Thoracic aorta (tissue), 2 donors: ENCODE data around the gene SMCO1. TPM values are rescaled to one million over a fixed set of nuclear protein-coding genes. Genes with fewer than 3 reads are reported as not detected.

Experiments used
- ATAC-seq: fragments of 150-250 bp; one replicate; pipeline ENCODE4 v1.8.0; 2017; ENCODE audit warnings: low read depth; ENCODE audit not compliant: insufficient number of reproducible peaks, low FRiP score
- DNase-seq: peaks from one replicate; pipeline ENCODE4 v3.0.0-alpha.2; 2020; ENCODE audit warnings: low spot score
- H3K27ac ChIP-seq, 2 donors: fragments of 200-600 bp; sonication (generic); 1 replicate in 1 of 2; 2 replicates in 1 of 2; pipeline ENCODE4 v1.5.1; 2016; ENCODE audit warnings: mild to moderate bottlenecking in 2 of 2, moderate library complexity in 2 of 2
- H3K27me3 ChIP-seq: fragments of 200-600 bp; sonication (generic); replicated peaks from 2 replicates; pipeline ENCODE4 v1.6.0; 2016; ENCODE audit warnings: mild to moderate bottlenecking; ENCODE audit not compliant: insufficient read depth
- H3K36me3 ChIP-seq: fragments of 200-600 bp; sonication (generic); one replicate; pipeline ENCODE4 v1.5.1; 2016
- H3K4me1 ChIP-seq, 2 donors: fragments of 200-600 bp; sonication (generic); 1 replicate in 1 of 2; 2 replicates in 1 of 2; pipeline versions ENCODE4 v1.5.1 to v1.6.0; 2016; ENCODE audit warnings: low read depth in 2 of 2, mild to moderate bottlenecking in 1 of 2; ENCODE audit not compliant: control insufficient read depth in 1 of 2
- H3K4me3 ChIP-seq: fragments of 200-600 bp; sonication (generic); 2 replicates; pipeline ENCODE4 v1.5.1; 2016; ENCODE audit warnings: mild to moderate bottlenecking
- H3K9me3 ChIP-seq: fragments of 200-600 bp; sonication (generic); 2 replicates; pipeline ENCODE4 v1.5.1; 2016
- CTCF ChIP-seq: fragments of 200-600 bp; sonication (generic); IDR thresholded peaks from one replicate; pipeline ENCODE4 v1.5.1; 2019; ENCODE audit warnings: antibody characterized with exemption
- total RNA-seq, 2 donors: library from RNA; depleted of rRNA; stranded (reverse); fragments of >200 nt; gene quantifications; one replicate each; pipeline versions ENCODE4 v1.1.0 to v1.2.3, GENCODE V29; 2016

SMCO1 gene
- total RNA-seq, 2 donors from 2014 or later, result not detected

- Histone ChIP-seq H3K27ac (no peak overlapping the region), H3K27me3 (no peaks in the 10 kb centered on the region), H3K9me3 (no peaks in the 10 kb centered on the region), H3K4me1 (no peaks in the 10 kb centered on the region), H3K36me3 (no peaks in the 10 kb centered on the region), H3K4me3 (no peak overlapping the region)
- ATAC-seq (no peak), DNase-seq (no peak)
- TF ChIP-seq CTCF, result no peak
Measured at GRCh38 chr3:196547067-196547466, 31.9 kb upstream of the SMCO1 start.

- H3K9me3 ChIP-seq, result no peaks in the 10 kb centered on the region
- no peak for ATAC-seq
- H3K4me1 ChIP-seq, result no peaks in the 10 kb centered on the region
- DNase-seq, result no peak
- TF ChIP-seq CTCF, result no peak
- no peak overlapping the region for H3K27ac ChIP-seq
- no peaks in the 10 kb centered on the region for H3K36me3 ChIP-seq
- H3K4me3 ChIP-seq, result no peak overlapping the region
- no peaks in the 10 kb centered on the region for H3K27me3 ChIP-seq
Measured at GRCh38 chr3:196546537-196546936, 31.4 kb upstream of the SMCO1 start.

- H3K4me1 ChIP-seq, result no peaks in the 10 kb centered on the region
- DNase-seq, result no peak
- no peak for TF ChIP-seq CTCF
Measured at GRCh38 chr3:196544491-196544992, 29.4 kb upstream of the SMCO1 start.

GRCh38 chr3:196541684-196542445 is 26.7 kb upstream of the SMCO1 start:
- DNase-seq (no peak), ATAC-seq (no peak)
- no peaks in the 10 kb centered on the region for H3K36me3 ChIP-seq
- no peaks in the 10 kb centered on the region for H3K27me3 ChIP-seq
- no peak overlapping the region for H3K27ac ChIP-seq
- no peak for TF ChIP-seq CTCF
- no peak overlapping the region for H3K4me3 ChIP-seq
- no peaks in the 10 kb centered on the region for H3K4me1 ChIP-seq
- H3K9me3 ChIP-seq, result no peaks in the 10 kb centered on the region

More at GRCh38 chr3:196544491-196544992, 29.4 kb upstream of the SMCO1 start:
- Histone ChIP-seq H3K27ac (no peak overlapping the region), H3K27me3 (no peaks in the 10 kb centered on the region), H3K9me3 (no peaks in the 10 kb centered on the region), H3K4me3 (no peak overlapping the region), H3K36me3 (no peaks in the 10 kb centered on the region)
- ATAC-seq, result no peak

GRCh38 chr3:196537319-196537984 is 22.3 kb upstream of the SMCO1 start:
- TF ChIP-seq CTCF, result peak; percentile 56
- Histone ChIP-seq H3K9me3 (no peaks in the 10 kb centered on the region), H3K36me3 (no peaks in the 10 kb centered on the region), H3K27ac (no peak overlapping the region), H3K27me3 (no peaks in the 10 kb centered on the region), H3K4me3 (no peak overlapping the region), H3K4me1 (no peaks in the 10 kb centered on the region)
- DNase-seq (no peak), ATAC-seq (no peak)
